GM12801 (cell line): ENCODE results near the gene PET100.

Experiments used
- TF ChIP-seq, protein P1 (sequence below): IDR thresholded peaks from one replicate; pipeline ENCODE4 v1.5.1; 2011; ENCODE audit warnings: control low read depth; ENCODE audit not compliant: insufficient read length; ENCODE audit errors: extremely low read depth

PET100 gene

DNA sequence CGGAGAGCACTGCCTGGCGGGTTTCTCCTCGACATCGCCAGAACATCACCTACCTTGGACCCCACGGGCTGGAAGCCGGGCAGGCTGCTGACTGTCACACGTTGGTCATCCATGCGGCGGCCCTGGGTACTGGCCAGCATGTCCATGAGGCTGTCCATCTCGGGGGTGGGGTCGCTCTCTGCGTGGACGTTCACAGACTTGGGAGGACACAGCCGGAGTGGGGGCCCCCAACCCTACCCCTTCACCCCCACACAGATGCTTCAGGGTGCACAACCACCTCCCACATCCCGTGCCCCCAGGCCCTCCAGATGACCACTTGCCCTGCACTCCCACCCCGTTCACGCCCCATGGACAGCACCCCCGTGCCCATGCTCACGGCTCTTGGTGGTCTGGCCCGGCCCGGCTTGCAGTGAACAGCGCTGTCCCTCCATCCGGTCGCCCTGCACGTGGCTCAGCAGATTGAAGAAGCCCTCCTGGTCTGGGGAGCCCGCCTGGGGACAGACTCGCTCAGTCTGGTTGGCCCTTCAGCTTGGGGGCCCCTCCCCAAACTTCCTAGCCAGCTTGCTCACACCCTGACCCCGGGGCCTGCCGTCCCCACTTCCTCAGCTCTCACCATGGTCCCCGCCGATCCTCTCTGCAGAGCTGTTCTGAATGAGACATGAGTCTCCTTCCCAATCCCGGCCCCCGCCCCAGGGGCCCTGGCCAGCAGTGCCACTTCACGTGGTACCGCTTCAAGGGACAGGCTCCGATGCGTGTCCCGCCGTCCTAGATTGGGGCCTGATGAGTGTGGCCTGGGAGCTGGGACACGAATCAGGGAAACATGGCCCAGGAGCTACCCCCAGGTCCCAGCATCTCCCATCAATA, 3.0 kb downstream of the PET100 start:
- TF ChIP-seq, protein P1, sequence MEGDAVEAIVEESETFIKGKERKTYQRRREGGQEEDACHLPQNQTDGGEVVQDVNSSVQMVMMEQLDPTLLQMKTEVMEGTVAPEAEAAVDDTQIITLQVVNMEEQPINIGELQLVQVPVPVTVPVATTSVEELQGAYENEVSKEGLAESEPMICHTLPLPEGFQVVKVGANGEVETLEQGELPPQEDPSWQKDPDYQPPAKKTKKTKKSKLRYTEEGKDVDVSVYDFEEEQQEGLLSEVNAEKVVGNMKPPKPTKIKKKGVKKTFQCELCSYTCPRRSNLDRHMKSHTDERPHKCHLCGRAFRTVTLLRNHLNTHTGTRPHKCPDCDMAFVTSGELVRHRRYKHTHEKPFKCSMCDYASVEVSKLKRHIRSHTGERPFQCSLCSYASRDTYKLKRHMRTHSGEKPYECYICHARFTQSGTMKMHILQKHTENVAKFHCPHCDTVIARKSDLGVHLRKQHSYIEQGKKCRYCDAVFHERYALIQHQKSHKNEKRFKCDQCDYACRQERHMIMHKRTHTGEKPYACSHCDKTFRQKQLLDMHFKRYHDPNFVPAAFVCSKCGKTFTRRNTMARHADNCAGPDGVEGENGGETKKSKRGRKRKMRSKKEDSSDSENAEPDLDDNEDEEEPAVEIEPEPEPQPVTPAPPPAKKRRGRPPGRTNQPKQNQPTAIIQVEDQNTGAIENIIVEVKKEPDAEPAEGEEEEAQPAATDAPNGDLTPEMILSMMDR, result no peak

GRCh38 chr19:7633698-7634097, 4.1 kb downstream of the PET100 start, which contains the start of gene PCP2:
Gene PCP2 (minus strand): TSS chr19:7633719. CDS start chr19:7633457, 262 bp downstream.
- TF ChIP-seq, protein P1, result no peak

- TF ChIP-seq, protein P1, result no peak
These were observed 6.1 kb downstream of the PET100 start for GRCh38 chr19:7635670-7636069.

DNA sequence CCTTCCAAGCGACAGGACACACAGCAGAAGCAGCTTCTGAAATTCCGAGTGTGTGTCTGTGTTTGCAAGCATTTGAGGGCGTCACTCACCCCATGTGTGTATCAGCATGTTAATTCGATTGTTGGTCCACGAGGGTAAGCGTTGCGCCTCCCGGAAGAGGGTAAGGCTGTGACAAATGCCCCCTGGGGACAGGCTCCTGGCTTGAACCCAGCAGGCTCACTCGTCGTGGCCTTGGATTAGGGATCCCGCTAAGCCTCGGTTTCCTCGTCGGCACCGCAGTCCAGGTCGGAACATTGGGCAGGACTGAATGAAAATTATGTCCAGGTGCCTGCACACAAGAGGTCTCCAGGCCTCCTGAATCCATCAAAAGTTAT, 6.7 kb downstream of the PET100 start:
- TF ChIP-seq, protein P1, result no peak

DNA sequence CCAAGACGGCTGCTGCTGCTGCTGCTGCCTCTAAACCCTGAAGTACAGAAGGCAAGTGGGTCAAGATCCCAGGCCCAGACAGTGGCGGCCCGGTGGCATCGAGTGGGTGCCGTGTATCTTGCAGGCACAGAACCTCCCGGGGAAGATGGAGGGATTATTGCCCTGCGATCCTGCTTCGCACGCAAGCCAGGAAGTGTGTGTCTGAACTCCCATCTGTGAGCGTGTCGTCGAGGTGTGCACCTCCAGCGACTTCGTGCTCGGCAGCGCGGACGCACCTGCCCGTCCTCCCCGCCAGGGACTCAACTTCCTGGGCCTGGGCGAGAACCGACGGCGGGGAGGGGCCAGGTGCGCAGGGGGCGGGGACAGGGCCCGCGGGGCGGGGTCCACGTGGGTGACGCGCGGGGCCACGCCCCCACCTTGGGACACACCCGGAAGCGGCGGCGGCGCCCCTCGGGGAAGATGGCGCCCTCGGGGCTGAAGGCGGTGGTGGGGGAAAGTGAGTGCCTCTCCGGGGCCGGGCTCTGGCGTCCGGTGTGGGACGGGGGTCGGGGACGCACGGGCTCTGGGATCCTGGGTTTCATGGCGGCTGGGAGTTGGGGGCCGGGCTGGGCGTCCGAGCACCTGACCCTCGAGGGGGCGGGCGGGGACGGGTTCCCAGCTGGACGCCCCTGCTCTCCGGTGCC, 7.2 kb downstream of the PET100 start, which contains the start of gene STXBP2:
TSS of gene STXBP2 (plus strand) at position 420 of the 683 bp plus-strand sequence. CDS start at position 460, 40 bp downstream.
- TF ChIP-seq, protein P1, result no peak

GRCh38 chr19:7637374-7638256, 8.0 kb downstream of the PET100 start:
- TF ChIP-seq, protein P1, result no peak
